Measurements from ENCODE around the gene ASXL2. TPM values are rescaled to one million over a fixed set of nuclear protein-coding genes. Genes with fewer than 3 reads are reported as not detected.
"Not testable (repeated sequence)": the region's sequence is repeated elsewhere in the genome, so short reads cannot be mapped to it uniquely, and the experiment has no call there.

Gene ASXL2
- total and polyA plus RNA-seq, 7 donors: 2.3 to 19.4 (median 17.5) TPM

DNA sequence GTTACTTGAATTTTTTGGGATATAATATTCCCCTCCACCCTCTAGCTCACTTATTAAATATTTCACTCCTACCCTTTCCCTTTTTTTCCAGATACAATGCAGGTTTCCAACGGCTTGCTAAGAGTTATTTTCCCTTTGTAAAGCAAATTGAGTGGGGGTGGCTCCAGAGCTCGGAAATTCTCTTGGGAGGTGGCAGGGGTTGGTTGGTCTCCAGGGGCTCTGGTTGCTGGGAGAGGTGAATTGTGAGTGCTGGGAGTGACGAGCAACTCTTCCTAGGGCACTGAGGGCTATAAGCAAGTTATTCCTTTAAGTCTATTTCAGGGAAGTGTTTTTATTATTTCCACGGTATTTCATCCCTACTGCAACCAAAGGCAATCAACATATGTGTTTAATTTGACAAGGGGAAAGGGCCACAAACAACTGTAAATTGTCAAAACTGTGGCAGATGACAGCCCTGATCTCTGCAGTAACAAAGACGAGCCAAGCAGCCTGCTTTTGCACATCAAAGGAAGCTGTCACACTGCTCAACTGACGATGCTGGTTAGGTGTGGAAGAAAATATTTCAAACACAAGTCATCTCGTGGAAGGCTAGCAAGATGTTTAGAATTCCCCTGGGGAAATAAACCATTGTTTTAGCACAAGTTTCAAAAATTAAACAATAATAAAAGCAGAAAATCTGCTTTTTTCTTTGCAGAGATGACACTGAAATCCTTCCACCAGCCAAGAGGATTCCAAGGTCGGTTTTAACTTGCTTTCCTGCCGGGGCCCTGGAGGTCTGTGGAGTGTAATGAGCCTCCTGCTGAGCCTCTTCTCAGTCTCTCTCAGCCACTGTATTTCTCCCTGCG is 34.8 kb upstream of the ASXL2 start:
- intact Hi-C loops (cut with DNase I): no loop called here
- no peak for DNase-seq
- TF ChIP-seq CTCF (IDR thresholded peaks at IDR 0.05): no peak
- Histone ChIP-seq H3K4me1 (no peaks in the 10 kb centered on the region), H3K9me3 (no peaks in the 10 kb centered on the region), H3K27me3 (ENCODE audit: insufficient read depth in 3 of 3, low read length in 2 of 3) (no peaks in the 10 kb centered on the region), H3K4me3 (no peak overlapping the region), H3K27ac (no peak overlapping the region), H3K36me3 (ENCODE audit: insufficient read depth in 1 of 2, low read depth in 1 of 2) (no peaks in the 10 kb centered on the region)
- WGBS, 3 donors: 23 to 29% (median 26%) methylated on average over 10 of the region's 10 CpGs
- ATAC-seq: no peak

- H3K4me1 ChIP-seq; intact Hi-C loops (cut with DNase I); H3K36me3 ChIP-seq (ENCODE audit: insufficient read depth in 1 of 2, low read depth in 1 of 2); H3K4me3 ChIP-seq; ATAC-seq; H3K27me3 ChIP-seq (ENCODE audit: insufficient read depth in 3 of 3, low read length in 2 of 3); H3K27ac ChIP-seq; DNase-seq; H3K9me3 ChIP-seq: not testable (repeated sequence)
- 79 to 90% (median 85%) methylated on average over 5 of the region's 5 CpGs for WGBS, 3 donors
These were observed 31.3 kb upstream of the ASXL2 start for GRCh38 chr2:25909574-25909973.

DNA sequence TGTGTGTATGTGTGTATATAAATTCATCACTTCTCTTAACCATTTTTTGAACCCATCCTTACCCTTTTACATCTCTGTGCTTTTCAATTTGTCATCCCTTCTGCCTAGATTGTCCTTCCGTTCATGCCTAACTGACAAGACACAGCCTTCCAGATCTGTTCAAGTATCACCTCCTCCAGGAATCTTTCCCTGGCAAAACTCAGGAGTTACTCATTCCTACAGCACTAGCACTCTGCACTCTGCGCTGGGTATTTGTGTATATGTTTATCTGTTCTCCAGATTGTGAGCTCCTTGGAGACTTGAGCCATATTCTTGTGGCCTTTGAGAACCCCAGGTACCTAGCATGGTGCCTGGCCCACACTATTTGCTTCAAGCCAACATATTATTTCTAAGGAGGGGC is 26.8 kb upstream of the ASXL2 start:
- intact Hi-C loops (cut with DNase I): no loop called here

DNA sequence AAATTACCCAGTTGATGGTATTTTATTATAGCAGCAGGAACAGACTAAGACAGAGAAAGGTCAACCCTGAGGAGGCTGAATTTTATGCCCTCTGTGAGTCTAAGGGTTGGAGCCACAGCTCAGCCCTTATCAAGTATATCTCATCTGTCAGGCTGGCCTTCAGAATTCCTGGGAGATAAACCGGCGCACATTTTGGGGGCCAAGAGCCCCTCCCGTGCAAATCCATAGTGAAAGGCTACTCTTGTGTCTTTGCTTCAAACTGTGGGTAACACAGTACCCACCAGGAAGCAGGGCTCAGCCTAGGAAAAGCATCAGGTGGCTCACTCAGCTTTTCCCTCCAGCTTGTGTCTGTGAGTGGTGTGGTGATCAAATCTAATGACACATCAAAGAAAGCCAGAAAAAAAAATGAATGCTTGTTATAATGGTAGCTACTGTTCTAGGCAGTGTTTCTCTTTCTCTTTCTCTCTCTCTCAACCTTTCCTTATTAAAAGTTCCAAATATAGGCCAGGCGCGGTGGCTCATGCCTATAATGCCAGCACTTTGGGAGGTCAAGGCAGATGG is 25.0 kb upstream of the ASXL2 start:
- H3K36me3 ChIP-seq (ENCODE audit: insufficient read depth in 1 of 2, low read depth in 1 of 2): no peaks in the 10 kb centered on the region
- 69 to 82% (median 76%) methylated on average over 5 of the region's 5 CpGs for WGBS, 3 donors

More for the DNA sequence above, 26.8 kb upstream of the ASXL2 start:
- no peaks in the 10 kb centered on the region for H3K27me3 ChIP-seq (ENCODE audit: insufficient read depth in 3 of 3, low read length in 2 of 3)
- ATAC-seq: no peak
- no peak overlapping the region for H3K27ac ChIP-seq
- no peaks in the 10 kb centered on the region for H3K4me1 ChIP-seq
- 89 to 96% (median 90%) methylated on average over 2 of the region's 2 CpGs for WGBS, 3 donors
- no peaks in the 10 kb centered on the region for H3K9me3 ChIP-seq
- H3K4me3 ChIP-seq: no peak overlapping the region
- DNase-seq: no peak
- H3K36me3 ChIP-seq (ENCODE audit: insufficient read depth in 1 of 2, low read depth in 1 of 2): no peaks in the 10 kb centered on the region
- TF ChIP-seq CTCF (IDR thresholded peaks at IDR 0.05): no peak

More for the DNA sequence above, 25.0 kb upstream of the ASXL2 start:
- DNase-seq: no peak
- ATAC-seq: no peak
- Histone ChIP-seq H3K27ac (no peak overlapping the region), H3K4me3 (no peak overlapping the region), H3K4me1 (no peaks in the 10 kb centered on the region), H3K9me3 (no peaks in the 10 kb centered on the region), H3K27me3 (ENCODE audit: insufficient read depth in 3 of 3, low read length in 2 of 3) (no peaks in the 10 kb centered on the region)
- intact Hi-C loops (cut with DNase I): no loop called here
- TF ChIP-seq CTCF (IDR thresholded peaks at IDR 0.05): no peak

Data from psoas muscle (tissue), 8 donors.